ENCODE data around the gene SLC66A1.

SLC66A1 gene

DNA sequence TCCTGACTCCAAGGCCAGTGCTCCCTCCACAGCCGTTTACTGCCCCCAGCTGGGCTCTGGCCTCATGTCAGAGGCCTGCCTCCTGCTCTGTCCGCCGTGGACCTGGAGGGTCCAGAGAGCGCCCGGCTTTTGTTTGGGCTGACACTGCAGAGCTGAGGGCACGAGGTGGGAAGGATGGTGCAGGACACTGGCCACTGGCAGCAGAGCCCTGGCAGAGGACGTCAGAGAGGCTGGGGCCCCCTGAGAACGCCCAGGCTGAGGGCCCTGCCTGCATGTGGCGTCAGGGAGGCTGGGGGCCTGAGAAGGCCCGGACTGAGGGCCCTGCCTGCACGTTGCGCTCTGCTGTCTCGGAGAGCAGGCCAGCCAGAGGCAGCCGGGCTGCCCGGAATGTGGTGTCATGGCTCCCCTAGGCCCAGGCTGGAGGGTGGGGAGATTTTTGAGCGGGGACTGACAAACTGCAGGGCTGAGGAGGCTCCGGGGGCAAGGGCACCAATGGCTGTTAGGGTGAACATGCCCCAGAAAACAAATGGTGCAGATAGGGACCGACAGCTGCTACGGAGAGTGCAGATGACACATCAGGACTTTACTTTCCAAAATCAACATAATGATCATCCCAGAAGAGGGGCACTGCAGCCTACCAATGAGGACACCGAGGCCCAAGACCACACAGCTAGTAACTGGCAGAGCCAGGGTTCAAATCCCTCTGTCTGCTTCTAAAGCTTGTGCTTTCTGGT, 31.7 kb downstream of the SLC66A1 start:
- DNase-seq (ENCODE audit: low read depth) = no peak

DNA sequence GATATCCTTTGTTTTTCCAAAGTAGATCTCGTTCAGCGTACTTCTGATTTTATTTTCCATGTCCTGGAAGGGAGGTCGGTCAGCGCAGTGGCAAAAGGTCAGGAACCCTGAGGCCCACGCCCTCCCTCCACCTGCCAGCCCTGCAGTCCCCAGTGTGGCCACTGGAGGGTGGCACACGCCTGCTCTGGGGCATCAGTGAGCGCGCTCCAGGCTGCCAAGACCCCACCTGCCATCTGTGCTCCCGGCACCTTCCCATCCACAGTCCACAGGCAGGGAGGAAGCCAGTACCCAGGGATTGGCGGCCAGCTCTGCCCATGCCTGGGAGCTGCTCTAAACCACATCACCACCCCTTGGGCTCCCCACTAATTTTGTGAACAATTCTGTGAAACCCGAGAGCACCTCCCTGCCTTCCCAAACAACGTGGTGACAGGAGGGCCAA, 32.3 kb downstream of the SLC66A1 start:
- DNase-seq (ENCODE audit: low read depth) = peak; percentile 31

DNA sequence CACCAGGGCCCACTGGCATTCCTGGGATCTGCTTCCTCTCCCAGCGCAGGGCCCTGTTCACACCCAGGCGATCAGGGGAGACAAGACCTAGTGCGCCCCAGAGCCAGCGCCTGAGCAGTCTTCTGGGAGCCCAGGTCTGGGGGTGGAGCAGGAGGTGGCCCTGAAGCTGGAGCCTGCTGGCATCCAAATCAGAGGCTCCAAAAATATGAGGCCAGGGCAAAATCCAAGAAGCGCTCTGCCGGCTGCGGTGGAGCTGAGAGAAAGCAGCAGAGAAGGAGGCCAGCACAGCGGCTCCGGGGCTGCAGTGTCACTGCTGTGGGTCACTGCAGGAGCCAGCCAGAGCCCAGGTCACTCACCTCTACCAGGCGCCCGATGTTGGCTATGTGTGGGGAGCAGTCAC, 32.7 kb downstream of the SLC66A1 start:
- no peak for DNase-seq (ENCODE audit: low read depth)

DNA sequence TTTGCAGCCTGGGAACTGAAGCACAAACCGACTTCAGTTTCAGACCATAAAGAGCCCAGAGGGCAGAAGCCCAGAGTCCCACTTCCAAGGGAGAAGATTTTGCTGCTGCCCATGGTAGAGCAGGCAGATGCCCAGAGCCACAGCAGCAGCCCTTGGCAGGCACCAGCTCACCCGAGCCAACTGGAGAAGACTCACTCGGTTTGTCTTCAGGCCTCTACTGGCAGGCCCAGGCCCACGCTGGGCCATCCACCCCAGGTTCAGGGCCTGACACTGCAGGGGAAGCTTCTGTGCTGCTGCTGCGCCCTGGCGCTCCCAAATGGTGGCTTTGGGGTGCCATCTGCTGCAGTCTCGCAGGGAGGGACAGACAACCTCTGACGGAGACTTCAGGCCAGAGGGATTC, 33.3 kb downstream of the SLC66A1 start:
- DNase-seq (ENCODE audit: low read depth) = no peak

GRCh38 chr1:19346026-19346425, 33.9 kb downstream of the SLC66A1 start:
- DNase-seq (ENCODE audit: low read depth) = no peak

DNA sequence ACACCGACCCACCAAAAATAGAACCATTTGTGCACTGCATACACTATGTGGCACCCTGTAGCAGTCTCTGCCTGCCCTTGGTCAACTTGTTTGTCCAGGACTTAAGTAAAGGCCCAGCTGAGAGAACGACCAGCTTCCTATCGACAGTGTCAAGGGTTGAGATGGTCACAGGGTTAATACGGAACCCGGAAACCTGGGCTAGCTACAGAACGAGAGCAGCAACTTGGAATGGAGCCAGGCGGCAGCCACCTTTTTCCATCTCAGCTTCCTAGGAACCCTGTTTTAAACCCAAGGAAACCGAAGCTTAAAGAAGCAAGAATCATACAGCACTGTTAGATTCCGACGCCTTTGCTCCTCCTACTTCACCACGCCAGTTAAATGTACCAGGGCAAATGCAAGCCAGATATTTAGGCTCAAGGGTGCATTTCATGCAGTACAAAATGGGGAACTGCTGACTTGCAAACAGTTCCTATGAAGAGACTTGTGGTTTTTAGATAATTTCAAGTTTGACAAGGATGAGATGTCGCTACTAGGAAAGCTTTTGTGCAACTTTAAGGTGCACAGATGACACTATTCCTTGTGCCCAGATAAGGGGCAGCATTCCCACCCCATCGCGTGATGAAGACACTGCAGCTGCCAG, 35.5 kb downstream of the SLC66A1 start:
- no peak for DNase-seq (ENCODE audit: low read depth)

- no peak for DNase-seq (ENCODE audit: low read depth)
Measured at GRCh38 chr1:19348441-19349198, 36.5 kb downstream of the SLC66A1 start.

GRCh38 chr1:19349999-19350398, 37.9 kb downstream of the SLC66A1 start:
- DNase-seq (ENCODE audit: low read depth) = no peak

- no peak for DNase-seq (ENCODE audit: low read depth)
Measured at GRCh38 chr1:19350566-19350965, 38.4 kb downstream of the SLC66A1 start.

DNA sequence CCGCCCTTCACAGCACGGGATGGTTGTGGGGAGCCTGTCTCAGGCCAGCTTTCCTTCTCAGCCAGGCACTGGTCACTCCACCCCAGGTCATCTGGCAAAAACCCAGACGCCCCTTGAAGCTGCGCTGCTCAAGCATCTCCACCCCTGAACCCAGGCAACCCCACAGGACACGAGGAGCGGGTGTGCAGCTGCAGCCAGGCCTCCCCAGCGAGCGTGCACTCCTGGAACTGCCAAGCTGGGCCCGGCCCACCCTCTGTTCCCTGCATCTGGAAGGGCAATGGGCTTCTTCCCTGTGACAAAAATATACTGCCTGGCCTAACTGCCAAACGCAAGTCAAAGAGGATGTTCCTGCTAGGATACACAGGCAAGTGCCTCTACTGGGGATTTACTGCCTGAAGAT, 39.7 kb downstream of the SLC66A1 start:
- DNase-seq (ENCODE audit: low read depth) = no peak

DNA sequence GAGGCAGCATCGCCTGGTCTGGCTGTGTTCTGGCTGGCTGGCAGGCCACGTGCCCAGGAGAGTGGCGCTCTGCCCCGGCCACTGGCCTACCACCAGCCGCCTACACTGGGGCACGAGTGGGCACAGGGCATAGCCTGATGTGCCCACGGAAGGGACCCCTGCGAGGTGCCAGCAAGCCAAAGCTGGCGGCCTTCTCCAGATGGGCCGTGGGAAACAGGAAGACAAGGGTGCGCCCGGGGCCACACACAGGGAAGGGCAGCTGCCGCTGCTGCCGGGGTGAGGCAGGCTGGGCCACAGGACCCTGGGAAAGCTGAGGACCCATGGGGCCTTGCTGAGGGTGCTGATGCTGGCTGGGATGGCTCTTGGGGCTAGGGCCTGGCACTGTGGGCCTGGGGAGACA, 40.7 kb downstream of the SLC66A1 start:
- DNase-seq (ENCODE audit: low read depth) = no peak

GRCh38 chr1:19353596-19353995, 41.5 kb downstream of the SLC66A1 start:
- DNase-seq (ENCODE audit: low read depth) = no peak

DNA sequence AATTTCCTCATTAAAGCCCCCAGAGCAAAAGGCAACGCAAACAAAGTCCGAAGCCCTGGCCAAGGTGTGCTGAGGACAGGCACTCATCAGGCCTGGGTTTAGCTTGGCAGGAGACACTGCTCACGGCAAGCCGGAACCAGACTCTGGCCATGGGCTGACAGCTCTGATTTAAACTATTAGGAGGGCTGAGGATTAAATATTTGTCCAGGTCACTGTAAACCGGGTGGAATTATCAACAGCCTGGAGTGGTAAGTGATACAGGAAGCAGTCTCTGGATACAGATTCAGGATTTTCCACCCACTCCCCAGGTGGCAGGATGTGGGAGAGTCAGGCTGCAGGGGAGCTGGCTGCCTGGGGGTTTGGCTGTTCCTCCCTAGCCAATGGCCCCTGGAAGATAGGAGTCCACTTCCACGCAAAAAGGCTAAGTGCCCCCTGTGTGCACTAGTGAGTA, 42.4 kb downstream of the SLC66A1 start:
- DNase-seq (ENCODE audit: low read depth) = no peak

DNA sequence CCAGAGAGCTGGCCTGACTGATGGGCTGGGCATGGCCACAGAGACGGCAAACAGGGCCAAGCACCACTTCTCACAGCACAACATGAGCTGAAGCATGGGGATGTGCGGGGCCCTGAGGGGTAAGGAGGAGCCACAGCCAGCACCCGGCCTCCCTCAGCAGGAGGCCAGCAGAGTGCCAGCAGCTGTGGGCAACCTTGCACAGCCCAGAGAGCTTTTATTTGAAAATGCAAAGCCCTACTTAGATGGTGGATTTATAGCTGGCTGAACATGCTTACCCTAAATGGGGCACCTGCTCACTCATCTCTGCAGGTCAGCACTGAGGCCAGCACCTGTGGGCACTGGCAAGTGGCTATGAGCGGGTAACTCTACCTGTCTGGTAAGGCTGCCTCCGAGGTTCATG, 44.1 kb downstream of the SLC66A1 start:
- no peak for DNase-seq (ENCODE audit: low read depth)

DNA sequence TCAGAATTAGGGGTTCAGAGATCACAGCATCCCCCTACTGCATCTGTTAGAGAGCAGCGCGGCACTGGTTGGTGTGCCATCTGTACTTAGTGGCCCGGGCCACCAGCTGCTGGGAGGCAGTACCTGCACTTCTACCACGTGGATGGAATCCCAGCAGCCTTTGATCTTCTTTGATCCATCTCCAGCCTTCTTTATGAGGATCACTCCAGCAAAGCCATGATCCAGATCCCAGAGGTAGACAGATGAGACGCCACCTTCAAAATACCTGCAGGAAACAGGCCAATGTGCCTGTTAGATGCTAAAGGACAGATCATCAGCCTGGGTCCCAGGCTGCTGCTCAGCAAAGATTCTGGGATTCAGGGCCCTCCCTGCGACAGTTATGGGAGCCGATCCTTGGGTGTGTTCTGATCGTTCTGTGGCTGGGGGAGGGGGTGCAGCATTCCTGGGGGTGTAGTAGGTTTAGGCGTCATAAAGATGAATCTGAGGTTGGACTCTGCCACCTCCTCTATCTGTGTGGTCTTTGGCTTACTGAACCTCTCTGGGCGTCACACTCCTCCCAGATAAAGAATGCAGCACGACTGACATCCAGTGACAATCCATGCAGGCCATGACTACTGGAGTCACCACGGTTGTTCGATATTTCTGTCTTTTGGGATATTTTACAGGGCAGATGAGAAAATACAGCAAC, 45.3 kb downstream of the SLC66A1 start:
- DNase-seq (ENCODE audit: low read depth) = no peak

GRCh38 chr1:19358710-19359109, 46.6 kb downstream of the SLC66A1 start:
- no peak for DNase-seq (ENCODE audit: low read depth)

DNA sequence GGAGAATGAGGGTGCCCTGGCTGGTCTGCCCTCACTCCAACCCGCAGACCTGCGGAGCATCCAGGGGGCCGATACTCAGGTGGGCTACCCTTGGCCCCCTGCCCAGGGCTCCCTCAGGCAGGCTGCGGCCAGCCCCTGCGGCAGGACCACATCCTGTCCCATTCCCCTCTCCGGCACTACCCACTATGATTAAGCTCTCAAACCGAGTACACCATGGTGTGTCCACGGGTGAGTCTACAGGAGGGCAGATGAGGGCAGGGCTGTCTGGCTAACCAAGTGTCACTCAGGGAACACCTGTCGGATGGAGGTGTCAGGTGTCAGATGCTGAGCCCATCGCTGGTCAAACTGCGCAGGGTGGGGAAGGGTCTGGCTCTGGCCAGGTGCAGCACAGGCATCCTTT, 47.2 kb downstream of the SLC66A1 start:
- no peak for DNase-seq (ENCODE audit: low read depth)

- DNase-seq (ENCODE audit: low read depth) = no peak
Measured at GRCh38 chr1:19360016-19360415, 47.9 kb downstream of the SLC66A1 start.

GRCh38 chr1:19360432-19360831, 48.3 kb downstream of the SLC66A1 start:
- no peak for DNase-seq (ENCODE audit: low read depth)

- no peak for DNase-seq (ENCODE audit: low read depth)
Measured at GRCh38 chr1:19360843-19361610, 48.9 kb downstream of the SLC66A1 start.

DNA sequence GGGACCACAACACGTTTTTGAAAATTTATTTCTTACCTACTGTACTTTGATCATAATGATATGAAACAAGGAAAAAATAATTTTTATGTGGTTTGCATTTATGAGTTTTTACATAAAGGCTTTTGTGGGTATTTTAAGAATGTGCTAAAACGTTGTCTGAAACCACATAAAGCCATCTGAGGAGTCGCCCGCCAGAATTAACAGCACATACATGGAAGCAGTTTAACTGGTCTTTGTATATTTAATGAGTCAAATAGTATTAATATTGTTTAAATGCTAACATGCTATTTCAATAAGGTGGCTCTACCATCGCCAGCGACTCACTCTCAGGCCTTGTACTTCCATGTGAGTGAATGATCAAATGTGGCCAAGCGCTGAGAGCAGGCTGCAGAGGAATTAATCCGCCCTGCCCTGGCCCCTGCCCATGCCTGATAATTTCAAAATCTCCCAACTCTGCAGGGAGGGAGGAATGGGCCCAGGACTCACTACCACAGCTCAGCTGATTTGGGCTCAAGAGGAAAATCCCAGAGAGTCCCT, 49.6 kb downstream of the SLC66A1 start:
- DNase-seq (ENCODE audit: low read depth) = no peak

Measured in stimulated activated CD8-positive, alpha-beta memory T cell treated with anti-CD3 and anti-CD28 coated beads, Interleukin-4, amount 100 ng/mL, for 24 hours (primary cell).